Measurements from ENCODE around the gene ZNF462.
"Not testable (repeated sequence)": the region's sequence is repeated elsewhere in the genome, so short reads cannot be mapped to it uniquely, and the experiment has no call there.

The ZNF462 gene

GRCh38 chr9:106892632-106893031, 29.7 kb downstream of the ZNF462 start:
- H3K9ac ChIP-seq (ENCODE audit: low read length): no peak overlapping the region
- H3K4me1 ChIP-seq (ENCODE audit: insufficient read depth, low read length): peaks cover 33% of the 10 kb centered on the region
- H3K4me3 ChIP-seq (ENCODE audit: low read depth in 1 of 2, low read length in 2 of 2): no peak overlapping the region
- H3K27me3 ChIP-seq (ENCODE audit: control insufficient read depth in 1 of 2, insufficient read depth in 2 of 2, low read length in 2 of 2): no peaks in the 10 kb centered on the region
- H3K9me3 ChIP-seq (ENCODE audit: low read length): no peaks in the 10 kb centered on the region
- H3K27ac ChIP-seq (ENCODE audit: low read depth, low read length): no peak overlapping the region
- H3K36me3 ChIP-seq (ENCODE audit: insufficient read depth, low read length): no peaks in the 10 kb centered on the region

- H3K27ac ChIP-seq (ENCODE audit: low read depth, low read length): no peak overlapping the region
- H3K4me3 ChIP-seq (ENCODE audit: low read depth in 1 of 2, low read length in 2 of 2): no peak overlapping the region
- H3K9me3 ChIP-seq (ENCODE audit: low read length): no peaks in the 10 kb centered on the region
- no peaks in the 10 kb centered on the region for H3K27me3 ChIP-seq (ENCODE audit: control insufficient read depth in 1 of 2, insufficient read depth in 2 of 2, low read length in 2 of 2)
- no peaks in the 10 kb centered on the region for H3K36me3 ChIP-seq (ENCODE audit: insufficient read depth, low read length)
- peaks cover 37% of the 10 kb centered on the region for H3K4me1 ChIP-seq (ENCODE audit: insufficient read depth, low read length)
- no peak overlapping the region for H3K9ac ChIP-seq (ENCODE audit: low read length)
Observed at GRCh38 chr9:106893088-106893487, 30.1 kb downstream of the ZNF462 start.

- H3K4me1 ChIP-seq (ENCODE audit: insufficient read depth, low read length): peaks cover 43% of the 10 kb centered on the region
- no peak overlapping the region for H3K27ac ChIP-seq (ENCODE audit: low read depth, low read length)
- H3K4me3 ChIP-seq (ENCODE audit: low read depth in 1 of 2, low read length in 2 of 2): no peak overlapping the region
- no peaks in the 10 kb centered on the region for H3K9me3 ChIP-seq (ENCODE audit: low read length)
- H3K27me3 ChIP-seq (ENCODE audit: control insufficient read depth in 1 of 2, insufficient read depth in 2 of 2, low read length in 2 of 2): no peaks in the 10 kb centered on the region
- H3K9ac ChIP-seq (ENCODE audit: low read length): no peak overlapping the region
- H3K36me3 ChIP-seq (ENCODE audit: insufficient read depth, low read length): no peaks in the 10 kb centered on the region
Observed at GRCh38 chr9:106896695-106897094, 33.7 kb downstream of the ZNF462 start.

- Histone ChIP-seq H3K36me3 (ENCODE audit: insufficient read depth, low read length) (no peaks in the 10 kb centered on the region), H3K4me1 (ENCODE audit: insufficient read depth, low read length) (peaks cover 38% of the 10 kb centered on the region), H3K4me3 (ENCODE audit: low read depth in 1 of 2, low read length in 2 of 2) (no peak overlapping the region), H3K27me3 (ENCODE audit: control insufficient read depth in 1 of 2, insufficient read depth in 2 of 2, low read length in 2 of 2) (no peaks in the 10 kb centered on the region), H3K27ac (ENCODE audit: low read depth, low read length) (no peak overlapping the region), H3K9ac (ENCODE audit: low read length) (no peak overlapping the region), H3K9me3 (ENCODE audit: low read length) (no peaks in the 10 kb centered on the region)
Observed at GRCh38 chr9:106897236-106897635, 34.3 kb downstream of the ZNF462 start.

- Histone ChIP-seq H3K4me1 (ENCODE audit: insufficient read depth, low read length) (peaks cover 33% of the 10 kb centered on the region), H3K27me3 (ENCODE audit: control insufficient read depth in 1 of 2, insufficient read depth in 2 of 2, low read length in 2 of 2) (no peaks in the 10 kb centered on the region), H3K27ac (ENCODE audit: low read depth, low read length) (no peak overlapping the region), H3K4me3 (ENCODE audit: low read depth in 1 of 2, low read length in 2 of 2) (no peak overlapping the region), H3K9me3 (ENCODE audit: low read length) (no peaks in the 10 kb centered on the region), H3K36me3 (ENCODE audit: insufficient read depth, low read length) (no peaks in the 10 kb centered on the region), H3K9ac (ENCODE audit: low read length) (no peak overlapping the region)
Observed at GRCh38 chr9:106897751-106898150, 34.8 kb downstream of the ZNF462 start.

GRCh38 chr9:106900523-106900922, 37.6 kb downstream of the ZNF462 start:
- peaks cover 20% of the 10 kb centered on the region for H3K4me1 ChIP-seq (ENCODE audit: insufficient read depth, low read length)
- not testable (repeated sequence) for H3K27me3 ChIP-seq (ENCODE audit: control insufficient read depth in 1 of 2, insufficient read depth in 2 of 2, low read length in 2 of 2); H3K4me3 ChIP-seq (ENCODE audit: low read depth in 1 of 2, low read length in 2 of 2); H3K27ac ChIP-seq (ENCODE audit: low read depth, low read length); H3K36me3 ChIP-seq (ENCODE audit: insufficient read depth, low read length); H3K9ac ChIP-seq (ENCODE audit: low read length); H3K9me3 ChIP-seq (ENCODE audit: low read length)

- Histone ChIP-seq H3K4me1 (ENCODE audit: insufficient read depth, low read length) (no peaks in the 10 kb centered on the region), H3K27me3 (ENCODE audit: control insufficient read depth in 1 of 2, insufficient read depth in 2 of 2, low read length in 2 of 2) (no peaks in the 10 kb centered on the region), H3K27ac (ENCODE audit: low read depth, low read length) (no peak overlapping the region), H3K9ac (ENCODE audit: low read length) (no peak overlapping the region), H3K36me3 (ENCODE audit: insufficient read depth, low read length) (no peaks in the 10 kb centered on the region), H3K4me3 (ENCODE audit: low read depth in 1 of 2, low read length in 2 of 2) (no peak overlapping the region), H3K9me3 (ENCODE audit: low read length) (no peaks in the 10 kb centered on the region)
Observed at GRCh38 chr9:106906129-106906528, 43.2 kb downstream of the ZNF462 start.

- Histone ChIP-seq H3K9ac (ENCODE audit: low read length) (no peak overlapping the region), H3K27ac (ENCODE audit: low read depth, low read length) (no peak overlapping the region), H3K9me3 (ENCODE audit: low read length) (no peaks in the 10 kb centered on the region), H3K4me3 (ENCODE audit: low read depth in 1 of 2, low read length in 2 of 2) (no peak overlapping the region), H3K4me1 (ENCODE audit: insufficient read depth, low read length) (peaks cover 25% of the 10 kb centered on the region), H3K27me3 (ENCODE audit: control insufficient read depth in 1 of 2, insufficient read depth in 2 of 2, low read length in 2 of 2) (no peaks in the 10 kb centered on the region), H3K36me3 (ENCODE audit: insufficient read depth, low read length) (no peaks in the 10 kb centered on the region)
Observed at GRCh38 chr9:106911951-106912350, 49.0 kb downstream of the ZNF462 start.

- H3K4me1 ChIP-seq (ENCODE audit: insufficient read depth, low read length): peaks cover 32% of the 10 kb centered on the region
- no peaks in the 10 kb centered on the region for H3K27me3 ChIP-seq (ENCODE audit: control insufficient read depth in 1 of 2, insufficient read depth in 2 of 2, low read length in 2 of 2)
- H3K27ac ChIP-seq (ENCODE audit: low read depth, low read length): no peak overlapping the region
- H3K4me3 ChIP-seq (ENCODE audit: low read depth in 1 of 2, low read length in 2 of 2): no peak overlapping the region
- H3K9ac ChIP-seq (ENCODE audit: low read length): no peak overlapping the region
- H3K9me3 ChIP-seq (ENCODE audit: low read length): no peaks in the 10 kb centered on the region
- H3K36me3 ChIP-seq (ENCODE audit: insufficient read depth, low read length): no peaks in the 10 kb centered on the region
Observed at GRCh38 chr9:106913276-106913675, 50.3 kb downstream of the ZNF462 start.

- Histone ChIP-seq H3K36me3 (ENCODE audit: insufficient read depth, low read length) (no peaks in the 10 kb centered on the region), H3K9ac (ENCODE audit: low read length) (no peak overlapping the region), H3K4me1 (ENCODE audit: insufficient read depth, low read length) (peaks cover 46% of the 10 kb centered on the region), H3K4me3 (ENCODE audit: low read depth in 1 of 2, low read length in 2 of 2) (no peak overlapping the region), H3K27ac (ENCODE audit: low read depth, low read length) (no peak overlapping the region), H3K9me3 (ENCODE audit: low read length) (no peaks in the 10 kb centered on the region), H3K27me3 (ENCODE audit: control insufficient read depth in 1 of 2, insufficient read depth in 2 of 2, low read length in 2 of 2) (no peaks in the 10 kb centered on the region)
Observed at GRCh38 chr9:106915851-106916250, 52.9 kb downstream of the ZNF462 start.

- peaks cover 54% of the 10 kb centered on the region for H3K4me1 ChIP-seq (ENCODE audit: insufficient read depth, low read length)
- H3K9me3 ChIP-seq (ENCODE audit: low read length): no peaks in the 10 kb centered on the region
- H3K27me3 ChIP-seq (ENCODE audit: control insufficient read depth in 1 of 2, insufficient read depth in 2 of 2, low read length in 2 of 2): no peaks in the 10 kb centered on the region
- H3K27ac ChIP-seq (ENCODE audit: low read depth, low read length): peak overlapping the region; percentile 9
- H3K9ac ChIP-seq (ENCODE audit: low read length): no peak overlapping the region
- no peaks in the 10 kb centered on the region for H3K36me3 ChIP-seq (ENCODE audit: insufficient read depth, low read length)
- no peak overlapping the region for H3K4me3 ChIP-seq (ENCODE audit: low read depth in 1 of 2, low read length in 2 of 2)
Observed at GRCh38 chr9:106916466-106917235, 53.7 kb downstream of the ZNF462 start.

- H3K36me3 ChIP-seq (ENCODE audit: insufficient read depth, low read length): peaks cover 6% of the 10 kb centered on the region
- no peaks in the 10 kb centered on the region for H3K9me3 ChIP-seq (ENCODE audit: low read length)
- H3K9ac ChIP-seq (ENCODE audit: low read length): no peak overlapping the region
- H3K4me1 ChIP-seq (ENCODE audit: insufficient read depth, low read length): peaks cover 62% of the 10 kb centered on the region
- no peak overlapping the region for H3K27ac ChIP-seq (ENCODE audit: low read depth, low read length)
- H3K27me3 ChIP-seq (ENCODE audit: control insufficient read depth in 1 of 2, insufficient read depth in 2 of 2, low read length in 2 of 2): no peaks in the 10 kb centered on the region
- no peak overlapping the region for H3K4me3 ChIP-seq (ENCODE audit: low read depth in 1 of 2, low read length in 2 of 2)
Observed at GRCh38 chr9:106918825-106919509, 56.0 kb downstream of the ZNF462 start.

All from muscle layer of colon (tissue), 2 donors.